Tibial nerve (tissue), 4 donors: Measurements from ENCODE around the gene SEC22C. TPM values are rescaled to one million over a fixed set of nuclear protein-coding genes. Genes with fewer than 3 reads are reported as not detected.
A peak's percentile ranks its signal among the peaks of the same experiment; 100 is the strongest.

ENCODE experiments used
- DNase-seq, 2 donors: peaks; one replicate each; pipeline ENCODE4 v3.0.0-alpha.2; 2019; ENCODE audit warnings: low spot score in 2 of 2
- H3K27ac ChIP-seq, 4 donors: fragments of 200-600 bp; sonication (generic) in 3 of 4; one replicate each; pipeline ENCODE4 v1.5.1; 2017 to 2019; ENCODE audit warnings: mild to moderate bottlenecking in 1 of 4
- H3K27me3 ChIP-seq, 2 donors: fragments of 200-600 bp; sonication (generic) in 1 of 2; one replicate each; pipeline versions ENCODE4 v1.5.1 to v1.6.0; 2017 to 2019
- H3K36me3 ChIP-seq, 3 donors: fragments of 200-600 bp; sonication (generic); one replicate each; pipeline ENCODE4 v1.5.1; 2018 to 2019
- H3K4me1 ChIP-seq, 4 donors: fragments of 200-600 bp; sonication (generic) in 3 of 4; one replicate each; pipeline ENCODE4 v1.5.1; 2017 to 2019
- H3K4me3 ChIP-seq, 4 donors: fragments of 200-600 bp; sonication (generic) in 3 of 4; one replicate each; pipeline ENCODE4 v1.5.1; 2017 to 2019; ENCODE audit warnings: mild to moderate bottlenecking in 1 of 4, moderate library complexity in 1 of 4
- H3K9me3 ChIP-seq, 4 donors: fragments of 200-600 bp; sonication (generic) in 3 of 4; one replicate each; pipeline ENCODE4 v1.5.1; 2017 to 2019
- CTCF ChIP-seq, 5 experiments: fragments of 200-600 bp in 3 of 5; fragments of 450-650 bp in 2 of 5; sonication (generic) in 3 of 5; IDR thresholded peaks; one replicate each; pipeline ENCODE4 v1.5.1; 2016 to 2019; ENCODE audit warnings: antibody characterized with exemption in 5 of 5, mild to moderate bottlenecking in 3 of 5, moderate library complexity in 2 of 5
- EP300 ChIP-seq, 2 donors: sonication (generic); formaldehyde crosslinking; IDR thresholded peaks; one replicate each; pipeline ENCODE4 v1.6.1; 2017; ENCODE audit warnings: antibody characterized with exemption in 2 of 2, mild to moderate bottlenecking in 1 of 2
- POLR2A ChIP-seq, 2 donors: fragments of 450-650 bp; IDR thresholded peaks; one replicate each; pipeline ENCODE4 v1.6.1; 2017; ENCODE audit warnings: antibody characterized with exemption in 2 of 2, mild to moderate bottlenecking in 2 of 2, moderate library complexity in 2 of 2
- WGBS, 2 donors: methylation state at CpG; one replicate each; pipeline ENCODE4 v1.1.5; 2018; 5-methylcytosine and 5-hydroxymethylcytosine counted together
- total RNA-seq, 4 donors: library from RNA; depleted of rRNA; stranded (reverse); fragments of >200 nt; gene quantifications; one replicate each; pipeline ENCODE4 v1.1.0, GENCODE V29; 2016

The SEC22C gene
- total RNA-seq, 4 donors from 2014 or later: 74.1 to 95.3 (median 86.1) TPM

- Histone ChIP-seq H3K36me3 (no peaks in the 10 kb centered on the region), H3K27me3 (no peaks in the 10 kb centered on the region), H3K4me1 (peaks cover 0 to 14% (median 3%) of the 10 kb centered on the region in 4 donors), H3K4me3 (no peak overlapping the region), H3K9me3 (no peaks in the 10 kb centered on the region), H3K27ac (no peak overlapping the region)
- DNase-seq: no peak
- no peak for TF ChIP-seq EP300 (IDR thresholded peaks at IDR 0.05)
- no peak for TF ChIP-seq POLR2A (IDR thresholded peaks at IDR 0.05)
- no peak for TF ChIP-seq CTCF (IDR thresholded peaks at IDR 0.05)
- 90 to 96% methylated on average over 4 to 6 of the region's 6 CpGs for WGBS, 2 donors
Observed at GRCh38 chr3:42513521-42513920, 68.2 kb downstream of the SEC22C start.

- TF ChIP-seq POLR2A (IDR thresholded peaks at IDR 0.05): no peak
- TF ChIP-seq CTCF (IDR thresholded peaks at IDR 0.05): no peak
- no peak for TF ChIP-seq EP300 (IDR thresholded peaks at IDR 0.05)
- Histone ChIP-seq H3K4me3 (no peak overlapping the region), H3K27ac (no peak overlapping the region), H3K9me3 (no peaks in the 10 kb centered on the region), H3K27me3 (no peaks in the 10 kb centered on the region), H3K36me3 (no peaks in the 10 kb centered on the region), H3K4me1 (peaks cover 0 to 14% (median 3%) of the 10 kb centered on the region in 4 donors)
- DNase-seq: no peak
- 85 to 100% methylated on average over 2 to 3 of the region's 3 CpGs for WGBS, 2 donors
Observed at GRCh38 chr3:42513121-42513520, 68.6 kb downstream of the SEC22C start.

GRCh38 chr3:42511736-42512135 is 70.0 kb downstream of the SEC22C start:
- peaks cover 0 to 7% (median 2%) of the 10 kb centered on the region in 4 donors for H3K4me1 ChIP-seq
- TF ChIP-seq CTCF (IDR thresholded peaks at IDR 0.05): no peak
- no peak for TF ChIP-seq EP300 (IDR thresholded peaks at IDR 0.05)
- TF ChIP-seq POLR2A (IDR thresholded peaks at IDR 0.05): no peak

GRCh38 chr3:42511201-42511600 is 70.6 kb downstream of the SEC22C start:
- no peak for DNase-seq
- H3K27ac ChIP-seq: peak overlapping the region in 2 of 4 donors; percentile 4 to 10
- no peaks in the 10 kb centered on the region for H3K9me3 ChIP-seq
- no peak for TF ChIP-seq EP300 (IDR thresholded peaks at IDR 0.05)
- no peak for TF ChIP-seq CTCF (IDR thresholded peaks at IDR 0.05)
- TF ChIP-seq POLR2A (IDR thresholded peaks at IDR 0.05): no peak
- no peaks in the 10 kb centered on the region for H3K36me3 ChIP-seq
- H3K4me1 ChIP-seq: peaks cover 0 to 7% (median 2%) of the 10 kb centered on the region in 4 donors
- WGBS, 2 donors: 93 to 94% methylated on average over 1 of the region's 1 CpG
- no peak overlapping the region for H3K4me3 ChIP-seq
- no peaks in the 10 kb centered on the region for H3K27me3 ChIP-seq

More at GRCh38 chr3:42511736-42512135, 70.0 kb downstream of the SEC22C start:
- Histone ChIP-seq H3K27ac (no peak overlapping the region), H3K9me3 (no peaks in the 10 kb centered on the region), H3K27me3 (no peaks in the 10 kb centered on the region), H3K36me3 (no peaks in the 10 kb centered on the region), H3K4me3 (no peak overlapping the region)
- no peak for DNase-seq
- WGBS, 2 donors: 80 to 85% methylated on average over 2 of the region's 2 CpGs

GRCh38 chr3:42510325-42510724 is 71.4 kb downstream of the SEC22C start:
- H3K27ac ChIP-seq: peak overlapping the region in 1 of 4 donors; percentile 40

GRCh38 chr3:42509111-42509510 is 72.7 kb downstream of the SEC22C start:
- Histone ChIP-seq H3K9me3 (no peaks in the 10 kb centered on the region), H3K4me3 (no peak overlapping the region), H3K36me3 (no peaks in the 10 kb centered on the region), H3K27me3 (no peaks in the 10 kb centered on the region), H3K27ac (no peak overlapping the region), H3K4me1 (peaks cover 0 to 7% (median 2%) of the 10 kb centered on the region in 4 donors)
- no peak for TF ChIP-seq EP300 (IDR thresholded peaks at IDR 0.05)
- no peak for TF ChIP-seq POLR2A (IDR thresholded peaks at IDR 0.05)
- TF ChIP-seq CTCF (IDR thresholded peaks at IDR 0.05): no peak
- WGBS, 2 donors: 62 to 76% methylated on average over 3 of the region's 3 CpGs
- DNase-seq: no peak

More at GRCh38 chr3:42510325-42510724, 71.4 kb downstream of the SEC22C start:
- Histone ChIP-seq H3K9me3 (no peaks in the 10 kb centered on the region), H3K4me1 (peaks cover 0 to 7% (median 2%) of the 10 kb centered on the region in 4 donors), H3K36me3 (no peaks in the 10 kb centered on the region), H3K27me3 (no peaks in the 10 kb centered on the region), H3K4me3 (no peak overlapping the region)
- TF ChIP-seq EP300 (IDR thresholded peaks at IDR 0.05): no peak
- WGBS, 2 donors: 78 to 83% methylated on average over 4 of the region's 4 CpGs
- DNase-seq: no peak
